PC-3 (cell line): ENCODE data around the gene SYCN. TPM values are rescaled to one million over a fixed set of nuclear protein-coding genes. Genes with fewer than 3 reads are reported as not detected.

Experiments used
- ATAC-seq: fragments of 200-7000 bp; cut with Tn5 transposase; 2 replicates; pipeline ENCODE4 v1.9.1; 2020; ENCODE audit warnings: mild to moderate bottlenecking, moderate library complexity
- BruUV-seq: library from RNA; stranded (reverse); fragments of 400-500 nt; replicated peaks from 2 replicates; lab custom pipeline; 2021; lab: Mats Ljungman, UMichigan
- CTCF ChIA-PET: fragments of 300-600 bp; sonication (Branson Sonifier 250); formaldehyde crosslinking; loops from one replicate; lab custom pipeline; 2022; ENCODE audit warnings: antibody characterized with exemption; lab: Charles Lee
- POLR2A ChIA-PET: fragments of 300-600 bp; sonication (Branson Sonifier 250); formaldehyde crosslinking; loops from one replicate; lab custom pipeline; 2022; ENCODE audit warnings: antibody characterized with exemption; ENCODE audit not compliant: unreplicated experiment; lab: Charles Lee
- DNase-seq: peaks from one replicate; pipeline ENCODE4 v3.0.0-alpha.2; 2015
- H2AFZ ChIP-seq: fragments of 300-600 bp; sonication (generic); 2 replicates; pipeline ENCODE4 v1.6.0; 2016; ENCODE audit warnings: antibody characterized with exemption, low read length
- H3F3A ChIP-seq: fragments of 300-600 bp; sonication (generic); one replicate; pipeline ENCODE4 v1.6.0; 2017; ENCODE audit warnings: antibody characterized with exemption, low read length, control low read depth, mild to moderate bottlenecking; ENCODE audit not compliant: unreplicated experiment
- H3K27ac ChIP-seq: fragments of 300-600 bp; sonication (generic); 2 replicates; pipeline ENCODE4 v1.5.1; 2016; ENCODE audit warnings: mild to moderate bottlenecking, low read length
- H3K27me3 ChIP-seq: fragments of 300-600 bp; sonication (generic); 2 replicates; pipeline ENCODE4 v1.6.1; 2016; ENCODE audit warnings: low read length, mixed read lengths
- H3K36me3 ChIP-seq: fragments of 300-600 bp; sonication (generic); 2 replicates; pipeline ENCODE4 v1.6.1; 2016; ENCODE audit warnings: low read depth, mixed run types, low read length, mixed read lengths
- H3K4me1 ChIP-seq: fragments of 300-600 bp; sonication (generic); 2 replicates; pipeline ENCODE4 v1.5.1; 2016; ENCODE audit warnings: low read length; ENCODE audit not compliant: insufficient read depth
- H3K4me2 ChIP-seq: fragments of 300-600 bp; sonication (generic); 2 replicates; pipeline ENCODE4 v1.6.0; 2016; ENCODE audit warnings: low read length
- H3K4me3 ChIP-seq: fragments of 300-600 bp; sonication (generic); 2 replicates; pipeline ENCODE4 v1.5.1; 2016; ENCODE audit warnings: mild to moderate bottlenecking, low read length, mixed read lengths
- H3K79me2 ChIP-seq: fragments of 300-600 bp; sonication (generic); 2 replicates; pipeline ENCODE4 v1.6.1; 2017; ENCODE audit warnings: low read length, mixed read lengths
- H3K9ac ChIP-seq: fragments of 300-600 bp; sonication (generic); 2 replicates; pipeline ENCODE4 v1.6.0; 2016; ENCODE audit warnings: mild to moderate bottlenecking, low read length
- H3K9me2 ChIP-seq: fragments of 300-600 bp; sonication (generic); replicated peaks from 2 replicates; pipeline ENCODE4 v1.6.1; 2016; ENCODE audit warnings: mixed run types, low read length, mixed read lengths
- H3K9me3 ChIP-seq: fragments of 300-600 bp; sonication (generic); 2 replicates; pipeline ENCODE4 v1.6.1; 2016; ENCODE audit warnings: low read length, mixed read lengths
- H4K20me1 ChIP-seq: fragments of 300-600 bp; sonication (generic); 2 replicates; pipeline ENCODE4 v1.6.1; 2016; ENCODE audit warnings: low read length, mixed read lengths
- EZH2 ChIP-seq: fragments of 300-600 bp; sonication (generic); IDR thresholded peaks from one replicate; pipeline ENCODE4 v1.6.1; 2017; ENCODE audit warnings: antibody characterized with exemption, mild to moderate bottlenecking, low read length; ENCODE audit not compliant: unreplicated experiment
- EZH2phosphoT487 ChIP-seq: fragments of 300-600 bp; sonication (generic); IDR thresholded peaks from 2 replicates; pipeline ENCODE4 v1.6.1; 2018; ENCODE audit warnings: mild to moderate bottlenecking, antibody characterized with exemption, low read length, borderline replicate concordance
- intact Hi-C: fragments of 100-400 bp; cut with micrococcal nuclease; formaldehyde crosslinking; loops from 2 replicates; pipeline ENCODE4 v1.9.0; 2023
- total RNA-seq: library from RNA; depleted of rRNA; stranded (reverse); fragments of >200 nt; gene quantifications from 2 replicates; pipeline ENCODE4 v1.2.3, GENCODE V29; 2014
- TF ChIP-seq, protein P1 (sequence below): fragments of 300-600 bp; sonication (generic); conservative IDR thresholded peaks from 2 replicates; pipeline ENCODE4 v1.5.1; 2017; ENCODE audit warnings: antibody characterized with exemption, low read depth, mild to moderate bottlenecking, low read length

The SYCN gene
- total RNA-seq, 1 experiment from 2014 or later, result not detected

DNA sequence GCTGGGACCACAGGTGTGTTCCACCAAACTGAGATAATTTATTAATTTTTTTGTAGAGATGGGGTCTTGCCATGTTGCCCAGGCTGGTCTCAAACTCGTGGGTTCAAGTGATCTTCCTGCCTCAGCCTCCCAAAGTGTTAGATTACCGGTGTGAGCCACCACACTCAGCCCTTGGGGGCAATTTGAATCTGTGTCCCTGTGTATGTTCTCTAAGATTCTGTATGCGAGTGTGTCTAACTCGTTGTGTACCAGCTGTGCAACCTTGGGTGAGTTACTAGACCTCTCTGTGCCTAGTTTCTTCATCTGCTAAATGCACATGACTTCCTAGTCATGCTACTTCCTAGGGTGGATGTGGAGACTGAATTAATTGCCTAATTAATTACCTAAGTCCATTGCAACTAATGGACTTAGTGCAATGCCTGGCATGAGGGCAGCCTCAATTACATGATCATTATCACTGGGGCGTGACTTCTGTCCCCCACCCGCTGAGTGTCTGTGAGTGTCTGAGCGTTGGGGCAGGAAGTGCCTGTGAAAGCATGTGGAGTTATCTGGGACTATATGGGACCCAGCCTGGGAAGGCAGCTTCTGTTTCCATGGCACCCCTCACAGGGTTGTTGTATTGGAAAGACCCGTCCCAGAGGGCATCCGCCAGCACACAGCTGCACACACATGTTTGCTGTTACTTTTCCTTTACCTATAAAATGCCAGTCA lies 9.1 kb downstream of the SYCN start:
- no peaks in the 10 kb centered on the region for H3F3A ChIP-seq
- no peaks in the 10 kb centered on the region for H3K79me2 ChIP-seq
- H2AFZ ChIP-seq, result 0 out of 2 replicates have a peak overlapping the region, but pooled peaks have one; percentile 30
- no peak overlapping the region for H3K9ac ChIP-seq
- no peaks in the 10 kb centered on the region for H3K36me3 ChIP-seq
- CTCF ChIA-PET, result no interaction called here
- no peaks in the 10 kb centered on the region for H3K9me3 ChIP-seq
- H3K9me2 ChIP-seq, result no peaks in the 10 kb centered on the region
- no peak for TF ChIP-seq EZH2
- TF ChIP-seq, protein P1, sequence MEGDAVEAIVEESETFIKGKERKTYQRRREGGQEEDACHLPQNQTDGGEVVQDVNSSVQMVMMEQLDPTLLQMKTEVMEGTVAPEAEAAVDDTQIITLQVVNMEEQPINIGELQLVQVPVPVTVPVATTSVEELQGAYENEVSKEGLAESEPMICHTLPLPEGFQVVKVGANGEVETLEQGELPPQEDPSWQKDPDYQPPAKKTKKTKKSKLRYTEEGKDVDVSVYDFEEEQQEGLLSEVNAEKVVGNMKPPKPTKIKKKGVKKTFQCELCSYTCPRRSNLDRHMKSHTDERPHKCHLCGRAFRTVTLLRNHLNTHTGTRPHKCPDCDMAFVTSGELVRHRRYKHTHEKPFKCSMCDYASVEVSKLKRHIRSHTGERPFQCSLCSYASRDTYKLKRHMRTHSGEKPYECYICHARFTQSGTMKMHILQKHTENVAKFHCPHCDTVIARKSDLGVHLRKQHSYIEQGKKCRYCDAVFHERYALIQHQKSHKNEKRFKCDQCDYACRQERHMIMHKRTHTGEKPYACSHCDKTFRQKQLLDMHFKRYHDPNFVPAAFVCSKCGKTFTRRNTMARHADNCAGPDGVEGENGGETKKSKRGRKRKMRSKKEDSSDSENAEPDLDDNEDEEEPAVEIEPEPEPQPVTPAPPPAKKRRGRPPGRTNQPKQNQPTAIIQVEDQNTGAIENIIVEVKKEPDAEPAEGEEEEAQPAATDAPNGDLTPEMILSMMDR, result no peak
- TF ChIP-seq EZH2phosphoT487, result no peak
- H3K4me3 ChIP-seq, result no peak overlapping the region
- intact Hi-C loops, result no loop called here
- H3K27ac ChIP-seq, result 0 out of 2 replicates have a peak overlapping the region, but pooled peaks have one; percentile 11
- peaks cover 23% of the 10 kb centered on the region for H3K4me1 ChIP-seq
- no TSS peak for BruUV-seq
- POLR2A ChIA-PET, result no interaction called here
- H3K27me3 ChIP-seq, result no peaks in the 10 kb centered on the region
- H4K20me1 ChIP-seq, result no peaks in the 10 kb centered on the region
- ATAC-seq (no peak; the same call in 1 of the 2 replicates), DNase-seq (peak; percentile 14)
- no peak overlapping the region for H3K4me2 ChIP-seq

DNA sequence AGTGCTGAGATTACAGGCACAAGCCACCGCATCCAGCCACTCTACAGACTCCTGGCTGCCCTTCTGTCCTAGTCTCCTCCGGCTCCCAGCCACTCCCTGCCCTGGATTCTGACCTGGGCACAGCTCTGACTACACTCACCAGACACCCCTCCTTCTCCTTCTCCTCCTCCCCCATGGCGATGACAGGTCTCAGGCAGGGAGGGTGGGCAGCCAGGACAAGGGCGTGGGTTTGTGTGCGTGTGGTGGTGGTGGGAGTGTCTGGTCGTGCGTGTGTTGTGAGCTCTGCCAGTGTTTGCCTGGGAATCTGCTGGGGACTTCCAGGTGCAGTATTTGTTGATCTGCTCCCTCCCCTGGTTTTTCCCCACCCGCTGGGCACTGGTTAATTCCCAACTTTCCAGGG lies 10.3 kb downstream of the SYCN start:
- H3K4me2 ChIP-seq, result no peak overlapping the region
- no peak overlapping the region for H3K27ac ChIP-seq
- H3K9me2 ChIP-seq, result no peaks in the 10 kb centered on the region
- TF ChIP-seq, protein P1, result no peak
- no peak for TF ChIP-seq EZH2phosphoT487
- ATAC-seq (peak; percentile 47), DNase-seq (no peak)
- H4K20me1 ChIP-seq, result no peaks in the 10 kb centered on the region
- no TSS peak for BruUV-seq
- ChIA-PET CTCF (no interaction called here), POLR2A (interaction anchor here (0.6 kb wide), 1 partner anchor 9 kb away, joined by 5 read pairs; no protein-coding TSS in a partner anchor)
- H3K4me1 ChIP-seq, result peaks cover 23% of the 10 kb centered on the region
- H3K36me3 ChIP-seq, result no peaks in the 10 kb centered on the region
- H3K4me3 ChIP-seq, result no peak overlapping the region
- no peaks in the 10 kb centered on the region for H3F3A ChIP-seq
- no peaks in the 10 kb centered on the region for H3K9me3 ChIP-seq
- H2AFZ ChIP-seq, result no peak overlapping the region
- H3K27me3 ChIP-seq, result no peaks in the 10 kb centered on the region
- H3K9ac ChIP-seq, result no peak overlapping the region
- no peaks in the 10 kb centered on the region for H3K79me2 ChIP-seq
- intact Hi-C loops, result no loop called here

DNA sequence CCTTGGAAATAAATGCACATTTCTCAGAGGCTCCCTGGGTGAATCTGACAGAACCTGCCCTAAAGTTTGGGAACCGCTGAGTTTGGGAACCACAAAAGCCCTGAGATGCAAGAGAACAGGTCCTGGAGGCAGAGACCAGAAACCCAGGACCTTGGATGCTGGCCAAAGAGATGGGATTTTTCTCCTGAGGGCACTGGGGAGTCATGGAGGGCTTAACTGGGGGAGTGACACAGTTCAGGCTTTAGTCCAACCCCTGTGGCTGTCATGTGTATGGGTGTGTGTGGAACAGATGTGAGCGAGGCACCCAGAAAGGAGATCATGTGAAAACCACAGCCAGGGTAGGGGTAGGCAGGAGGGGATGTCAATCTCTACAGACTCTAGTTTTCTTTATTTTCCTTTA lies 11.2 kb downstream of the SYCN start:
- no peak for ATAC-seq
- Histone ChIP-seq H2AFZ (no peak overlapping the region), H3K9me2 (no peaks in the 10 kb centered on the region), H3K27ac (no peak overlapping the region), H3K79me2 (no peaks in the 10 kb centered on the region), H3K36me3 (no peaks in the 10 kb centered on the region), H3K9me3 (no peaks in the 10 kb centered on the region), H3K4me3 (no peak overlapping the region), H3K9ac (no peak overlapping the region), H3K4me1 (peaks cover 19% of the 10 kb centered on the region), H3K27me3 (no peaks in the 10 kb centered on the region), H3F3A (no peaks in the 10 kb centered on the region), H3K4me2 (no peak overlapping the region), H4K20me1 (no peaks in the 10 kb centered on the region)
- TF ChIP-seq EZH2phosphoT487, result no peak
- TF ChIP-seq, protein P1, result no peak
- TF ChIP-seq EZH2, result no peak
- ChIA-PET POLR2A (no interaction called here), CTCF (no interaction called here)
- BruUV-seq, result no TSS peak
- DNase-seq, result no peak
- intact Hi-C loops, result no loop called here
